IMR-90 (cell line): Measurements from ENCODE around the gene CLEC3B. TPM values are rescaled to one million over a fixed set of nuclear protein-coding genes. Genes with fewer than 3 reads are reported as not detected.

ENCODE experiments used
- ATAC-seq: fragments of 200-7000 bp; cut with Tn5 transposase; 2 replicates; pipeline ENCODE4 v1.9.1; 2020; ENCODE audit warnings: low read depth, mild to moderate bottlenecking, moderate library complexity
- BruUV-seq: library from RNA; stranded (reverse); fragments of 400-500 nt; replicated peaks from 2 replicates; lab custom pipeline; 2021; lab: Mats Ljungman, UMichigan
- CTCF ChIA-PET: fragments of 300-600 bp; formaldehyde crosslinking; extraction: SDS; loops from one replicate; lab custom pipeline; 2021; ENCODE audit warnings: antibody characterized with exemption; lab: Yijun Ruan, JAX
- POLR2A ChIA-PET: fragments of 300-600 bp; sonication (Branson Sonifier 250); formaldehyde crosslinking; loops from one replicate; lab custom pipeline; 2022; ENCODE audit warnings: antibody characterized with exemption; ENCODE audit not compliant: unreplicated experiment; lab: Charles Lee
- DNase-seq: peaks from one replicate; pipeline ENCODE4 v3.0.0; 2013
- H2AFZ ChIP-seq: replicated peaks from 2 replicates; pipeline ENCODE3; 2013; ENCODE audit warnings: low read length, mild to moderate bottlenecking; ENCODE audit not compliant: poor library complexity
- H2AK5ac ChIP-seq: 2 replicates; pipeline ENCODE4 v1.6.1; 2013; ENCODE audit warnings: low read depth, low read length, inconsistent platforms
- H2AK9ac ChIP-seq: replicated peaks from 2 replicates; pipeline ENCODE3; 2013; ENCODE audit warnings: mild to moderate bottlenecking, low read depth, low read length, moderate library complexity; ENCODE audit not compliant: poor library complexity
- H2BK120ac ChIP-seq: 2 replicates; pipeline ENCODE4 v1.6.1; 2013; ENCODE audit warnings: low read depth, low read length, inconsistent platforms
- H2BK15ac ChIP-seq: 3 replicates; pipeline ENCODE4 v1.6.1; 2013; ENCODE audit warnings: low read depth, low read length, inconsistent platforms
- H2BK20ac ChIP-seq: 2 replicates; pipeline ENCODE4 v1.6.1; 2013; ENCODE audit warnings: low read depth, mild to moderate bottlenecking, inconsistent platforms, low read length, moderate library complexity
- H2BK5ac ChIP-seq: 2 replicates; pipeline ENCODE4 v1.6.1; 2013; ENCODE audit warnings: mild to moderate bottlenecking, low read depth, low read length, inconsistent platforms; ENCODE audit not compliant: poor library complexity, severe bottlenecking
- H3K14ac ChIP-seq: replicated peaks from 2 replicates; pipeline ENCODE4 v1.6.1; 2013; ENCODE audit warnings: low read depth, low read length, inconsistent platforms
- H3K18ac ChIP-seq: 2 replicates; pipeline ENCODE4 v1.6.1; 2013; ENCODE audit warnings: low read depth, low read length, control low read depth
- H3K23ac ChIP-seq: 2 replicates; pipeline ENCODE4 v1.6.1; 2013; ENCODE audit warnings: low read depth, low read length, inconsistent platforms
- H3K27ac ChIP-seq: 2 replicates; pipeline ENCODE4 v1.5.1; 2013; ENCODE audit warnings: mild to moderate bottlenecking, control low read depth, low read length; ENCODE audit not compliant: insufficient read depth
- H3K27me3 ChIP-seq: 2 replicates; pipeline ENCODE4 v1.6.1; 2013; ENCODE audit warnings: low read length; ENCODE audit not compliant: control insufficient read depth, insufficient read depth
- H3K36me3 ChIP-seq: 2 replicates; pipeline ENCODE4 v1.6.1; 2013; ENCODE audit warnings: low read length, mixed read lengths; ENCODE audit not compliant: control insufficient read depth, insufficient read depth
- H3K4ac ChIP-seq: 2 replicates; pipeline ENCODE4 v1.6.1; 2013; ENCODE audit warnings: low read depth, low read length, inconsistent platforms
- H3K4me1 ChIP-seq: 2 replicates; pipeline ENCODE4 v1.6.1; 2013; ENCODE audit warnings: low read length, mixed read lengths; ENCODE audit not compliant: control insufficient read depth, insufficient read depth
- H3K4me2 ChIP-seq: 2 replicates; pipeline ENCODE4 v1.6.1; 2013; ENCODE audit warnings: low read depth, mild to moderate bottlenecking, control low read depth, low read length, moderate library complexity
- H3K4me3 ChIP-seq: 2 replicates; pipeline ENCODE4 v1.5.1; 2013; ENCODE audit warnings: low read depth, mild to moderate bottlenecking, control low read depth, low read length, moderate library complexity; ENCODE audit not compliant: insufficient read depth
- H3K56ac ChIP-seq: 2 replicates; pipeline ENCODE4 v1.6.1; 2013; ENCODE audit warnings: low read length, inconsistent platforms; ENCODE audit not compliant: insufficient read depth; ENCODE audit errors: extremely low read depth
- H3K79me1 ChIP-seq, 2 experiments: 2 replicates each; pipeline ENCODE4 v1.6.1; 2013; ENCODE audit warnings: low read length in 2 of 2, inconsistent platforms in 1 of 2, low read depth in 1 of 2
- H3K9ac ChIP-seq: 2 replicates; pipeline ENCODE4 v1.6.1; 2013; ENCODE audit warnings: low read depth, low read length, control low read depth
- H3K9me1 ChIP-seq: 2 replicates; pipeline ENCODE4 v1.6.1; 2013; ENCODE audit warnings: low read length, inconsistent platforms; ENCODE audit not compliant: insufficient read depth
- H3K9me3 ChIP-seq: 2 replicates; pipeline ENCODE4 v1.6.1; 2013; ENCODE audit warnings: low read length; ENCODE audit not compliant: control insufficient read depth, insufficient read depth
- H4K20me1 ChIP-seq: 2 replicates; pipeline ENCODE4 v1.6.1; 2013; ENCODE audit warnings: low read length, inconsistent platforms; ENCODE audit not compliant: insufficient read depth
- H4K5ac ChIP-seq: 2 replicates; pipeline ENCODE4 v1.6.1; 2013; ENCODE audit warnings: mild to moderate bottlenecking, low read depth, low read length, control low read depth
- H4K8ac ChIP-seq, 2 experiments: 2 replicates each; pipeline ENCODE4 v1.6.1; 2013; ENCODE audit warnings: low read depth in 2 of 2, low read length in 2 of 2, control low read depth in 1 of 2, inconsistent platforms in 1 of 2
- H4K91ac ChIP-seq: 2 replicates; pipeline ENCODE4 v1.6.1; 2013; ENCODE audit warnings: low read depth, low read length, inconsistent platforms; ENCODE audit not compliant: insufficient read depth
- BHLHE40 ChIP-seq: fragments of 150-350 bp; IDR thresholded peaks from 2 replicates; pipeline ENCODE4 v1.6.1; 2016; ENCODE audit warnings: mild to moderate bottlenecking, low read depth, low read length
- CEBPB ChIP-seq: IDR thresholded peaks from 2 replicates; pipeline ENCODE4 v1.6.1; 2012; ENCODE audit warnings: low read depth, low read length, improper control_type of control experiment
- CHD1 ChIP-seq: IDR thresholded peaks from 2 replicates; pipeline ENCODE4 v1.6.1; 2012; ENCODE audit warnings: low read depth, low read length, improper control_type of control experiment
- FOS ChIP-seq: fragments of 150-350 bp; IDR thresholded peaks from 2 replicates; pipeline ENCODE4 v1.6.1; 2016; ENCODE audit warnings: low read depth, low read length
- MAFK ChIP-seq: IDR thresholded peaks from 2 replicates; pipeline ENCODE4 v1.6.1; 2012; ENCODE audit warnings: low read depth, low read length, improper control_type of control experiment
- MAZ ChIP-seq: IDR thresholded peaks from 2 replicates; pipeline ENCODE4 v1.6.1; 2012; ENCODE audit warnings: low read depth, mild to moderate bottlenecking, low read length, improper control_type of control experiment, moderate library complexity, borderline replicate concordance
- MXI1 ChIP-seq: IDR thresholded peaks from 2 replicates; pipeline ENCODE4 v1.6.1; 2012; ENCODE audit warnings: low read depth, mild to moderate bottlenecking, low read length, moderate library complexity, borderline replicate concordance
- NFE2L2 ChIP-seq: fragments of 150-350 bp; IDR thresholded peaks from 2 replicates; pipeline ENCODE4 v1.6.1; 2016; ENCODE audit warnings: low read depth, mild to moderate bottlenecking, low read length
- POLR2A ChIP-seq: IDR thresholded peaks from 2 replicates; pipeline ENCODE4 v1.6.1; 2012; ENCODE audit warnings: mild to moderate bottlenecking, low read depth, low read length
- RAD21 ChIP-seq: IDR thresholded peaks from 2 replicates; pipeline ENCODE4 v1.6.1; 2012; ENCODE audit warnings: low read length, improper control_type of control experiment
- RCOR1 ChIP-seq: IDR thresholded peaks from 2 replicates; pipeline ENCODE4 v1.6.1; 2012; ENCODE audit warnings: mild to moderate bottlenecking, low read length, improper control_type of control experiment; ENCODE audit not compliant: insufficient replicate concordance
- RFX5 ChIP-seq: IDR thresholded peaks from 2 replicates; pipeline ENCODE4 v1.8.0; 2012; ENCODE audit warnings: low read depth, mild to moderate bottlenecking, low read length, moderate library complexity
- SMC3 ChIP-seq: fragments of 150-350 bp; IDR thresholded peaks from 2 replicates; pipeline ENCODE4 v1.6.1; 2016; ENCODE audit warnings: low read depth, mild to moderate bottlenecking, antibody characterized with exemption, low read length, moderate library complexity
- WGBS, 2 experiments: methylation state at CpG; one replicate each; pipeline versions ENCODE4 v1.1.5 to v1.1.7; 2013; ENCODE audit warnings: missing lambda C conversion rate in 2 of 2; ENCODE audit not compliant: insufficient read length in 1 of 2; ENCODE audit errors: extremely low coverage in 2 of 2; 5-methylcytosine and 5-hydroxymethylcytosine counted together
- dilution Hi-C: fragments of 300-500 bp; cut with HindIII; formaldehyde crosslinking; loops from one replicate; pipeline ENCODE4 v1.14.3; 2018; ENCODE audit warnings: low sequenced_read_pairs; ENCODE audit not compliant: unreplicated experiment
- in situ Hi-C: fragments of 300-500 bp; cut with MboI; formaldehyde crosslinking; loops from 3 replicates; pipeline ENCODE4 v1.14.3; 2019; ENCODE audit warnings: low sequenced_read_pairs, inconsistent platforms, mixed read lengths
- intact Hi-C: fragments of 100-400 bp; cut with micrococcal nuclease; formaldehyde crosslinking; loops from 2 replicates; pipeline ENCODE4 v1.10.0; 2022
- polyA plus RNA-seq, 3 experiments: library from polyadenylated mRNA; depleted of rRNA; stranded (reverse); fragments of >200 nt; gene quantifications; 2 replicates each; pipeline ENCODE4 v1.2.3, GENCODE V29; 2012; ENCODE audit warnings: low replicate concordance in 1 of 3
- total RNA-seq: library from RNA; depleted of rRNA; stranded (reverse); fragments of >200 nt; gene quantifications from 2 replicates; pipeline ENCODE4 v1.2.3, GENCODE V29; 2012
- TF ChIP-seq, protein P1 (sequence below): fragments of 150-350 bp; IDR thresholded peaks from 2 replicates; pipeline ENCODE4 v1.6.1; 2017; ENCODE audit warnings: mild to moderate bottlenecking, antibody characterized with exemption, low read length, low read depth
- TF ChIP-seq, protein P2 (sequence below): conservative IDR thresholded peaks from 2 replicates; pipeline ENCODE4 v1.5.1; 2012; ENCODE audit warnings: mild to moderate bottlenecking, low read depth, low read length, improper control_type of control experiment
- TF ChIP-seq, protein P3 (sequence below): fragments of 150-350 bp; IDR thresholded peaks from 2 replicates; pipeline ENCODE4 v1.6.1; 2016; ENCODE audit warnings: low read depth, mild to moderate bottlenecking, low read length, moderate library complexity, borderline replicate concordance

Gene CLEC3B
- total and polyA plus RNA-seq, 2 of the 4 experiments (the other 2 are of a cell fraction), result 3.6 to 13.2 TPM

DNA sequence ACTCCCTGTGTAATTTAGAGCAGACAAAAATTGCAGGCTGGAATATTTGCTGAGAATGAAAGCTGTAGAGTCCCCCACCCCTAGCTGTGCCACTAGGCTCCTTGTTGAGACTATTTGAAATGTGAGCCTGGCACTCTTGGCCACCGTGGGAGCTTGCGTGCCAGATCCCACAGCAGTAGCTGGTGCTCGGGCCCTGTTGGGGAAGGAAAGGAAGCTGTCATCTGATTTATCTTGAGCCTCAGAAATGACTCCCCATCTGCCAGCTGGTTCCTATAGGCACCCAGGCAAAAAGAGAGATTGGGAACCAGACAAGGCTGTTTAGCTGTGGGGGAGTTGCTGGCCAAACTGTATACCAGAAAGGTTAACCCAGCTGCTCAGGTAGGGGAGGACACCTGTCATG lies 23.4 kb upstream of the CLEC3B start:
- no peak overlapping the region for H2BK120ac ChIP-seq
- ChIA-PET CTCF (interaction anchor here (0.5 to 2.1 kb wide), 2 partner anchors 9 to 484 kb away, joined by 3 to 5 read pairs; no protein-coding TSS in a partner anchor), POLR2A (no interaction called here)
- dilution Hi-C loops, result no loop called here
- H2BK15ac ChIP-seq, result no peak overlapping the region
- peaks cover 15% of the 10 kb centered on the region in 2 experiments for H3K79me1 ChIP-seq
- no peak overlapping the region for H2AK9ac ChIP-seq
- H3K4me2 ChIP-seq, result no peak overlapping the region
- H4K8ac ChIP-seq, result no peak overlapping the region
- H3K27ac ChIP-seq, result no peak overlapping the region
- no peak overlapping the region for H2BK5ac ChIP-seq
- no peak overlapping the region for H2BK20ac ChIP-seq
- in situ Hi-C loops, result no loop called here
- no peaks in the 10 kb centered on the region for H3K27me3 ChIP-seq
- no peak overlapping the region for H4K91ac ChIP-seq
- H3K23ac ChIP-seq, result no peak overlapping the region
- H3K14ac ChIP-seq, result no peak overlapping the region
- intact Hi-C loops, result no loop called here
- no peak overlapping the region for H3K9ac ChIP-seq
- H3K56ac ChIP-seq, result no peak overlapping the region
- no TSS peak for BruUV-seq
- WGBS, 2 experiments, result no CpG with 5 or more reads among the region's 3 CpGs
- no peaks in the 10 kb centered on the region for H3K9me3 ChIP-seq
- DNase-seq (no peak), ATAC-seq (no peak)
- no peak overlapping the region for H2AK5ac ChIP-seq
- TF ChIP-seq, protein P1, sequence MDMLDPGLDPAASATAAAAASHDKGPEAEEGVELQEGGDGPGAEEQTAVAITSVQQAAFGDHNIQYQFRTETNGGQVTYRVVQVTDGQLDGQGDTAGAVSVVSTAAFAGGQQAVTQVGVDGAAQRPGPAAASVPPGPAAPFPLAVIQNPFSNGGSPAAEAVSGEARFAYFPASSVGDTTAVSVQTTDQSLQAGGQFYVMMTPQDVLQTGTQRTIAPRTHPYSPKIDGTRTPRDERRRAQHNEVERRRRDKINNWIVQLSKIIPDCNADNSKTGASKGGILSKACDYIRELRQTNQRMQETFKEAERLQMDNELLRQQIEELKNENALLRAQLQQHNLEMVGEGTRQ, result no peak
- TF ChIP-seq MAZ (no peak), POLR2A (no peak), RFX5 (no peak), NFE2L2 (no peak), RCOR1 (no peak), RAD21 (no peak), MXI1 (no peak), FOS (no peak), MAFK (no peak), CHD1 (no peak), CEBPB (no peak), BHLHE40 (no peak), SMC3 (no peak)
- TF ChIP-seq, protein P2, sequence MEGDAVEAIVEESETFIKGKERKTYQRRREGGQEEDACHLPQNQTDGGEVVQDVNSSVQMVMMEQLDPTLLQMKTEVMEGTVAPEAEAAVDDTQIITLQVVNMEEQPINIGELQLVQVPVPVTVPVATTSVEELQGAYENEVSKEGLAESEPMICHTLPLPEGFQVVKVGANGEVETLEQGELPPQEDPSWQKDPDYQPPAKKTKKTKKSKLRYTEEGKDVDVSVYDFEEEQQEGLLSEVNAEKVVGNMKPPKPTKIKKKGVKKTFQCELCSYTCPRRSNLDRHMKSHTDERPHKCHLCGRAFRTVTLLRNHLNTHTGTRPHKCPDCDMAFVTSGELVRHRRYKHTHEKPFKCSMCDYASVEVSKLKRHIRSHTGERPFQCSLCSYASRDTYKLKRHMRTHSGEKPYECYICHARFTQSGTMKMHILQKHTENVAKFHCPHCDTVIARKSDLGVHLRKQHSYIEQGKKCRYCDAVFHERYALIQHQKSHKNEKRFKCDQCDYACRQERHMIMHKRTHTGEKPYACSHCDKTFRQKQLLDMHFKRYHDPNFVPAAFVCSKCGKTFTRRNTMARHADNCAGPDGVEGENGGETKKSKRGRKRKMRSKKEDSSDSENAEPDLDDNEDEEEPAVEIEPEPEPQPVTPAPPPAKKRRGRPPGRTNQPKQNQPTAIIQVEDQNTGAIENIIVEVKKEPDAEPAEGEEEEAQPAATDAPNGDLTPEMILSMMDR, result no peak
- TF ChIP-seq, protein P3, sequence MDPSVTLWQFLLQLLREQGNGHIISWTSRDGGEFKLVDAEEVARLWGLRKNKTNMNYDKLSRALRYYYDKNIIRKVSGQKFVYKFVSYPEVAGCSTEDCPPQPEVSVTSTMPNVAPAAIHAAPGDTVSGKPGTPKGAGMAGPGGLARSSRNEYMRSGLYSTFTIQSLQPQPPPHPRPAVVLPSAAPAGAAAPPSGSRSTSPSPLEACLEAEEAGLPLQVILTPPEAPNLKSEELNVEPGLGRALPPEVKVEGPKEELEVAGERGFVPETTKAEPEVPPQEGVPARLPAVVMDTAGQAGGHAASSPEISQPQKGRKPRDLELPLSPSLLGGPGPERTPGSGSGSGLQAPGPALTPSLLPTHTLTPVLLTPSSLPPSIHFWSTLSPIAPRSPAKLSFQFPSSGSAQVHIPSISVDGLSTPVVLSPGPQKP, result no peak
- H3K9me1 ChIP-seq, result peaks cover 7% of the 10 kb centered on the region; the same call in 1 of the 2 replicates
- H3K4ac ChIP-seq, result no peak overlapping the region
- H3K4me3 ChIP-seq, result no peak overlapping the region
- peaks cover 34% of the 10 kb centered on the region for H3K36me3 ChIP-seq
- H3K4me1 ChIP-seq, result peaks cover 4% of the 10 kb centered on the region; the same call in 1 of the 2 replicates
- no peaks in the 10 kb centered on the region for H4K20me1 ChIP-seq
- H4K5ac ChIP-seq, result no peak overlapping the region
- no peak overlapping the region for H3K18ac ChIP-seq
- H2AFZ ChIP-seq, result no peak overlapping the region
